RWPE2 (cell line): Measurements from ENCODE around the gene SH3PXD2A.
A peak's percentile ranks its signal among the peaks of the same experiment; 100 is the strongest.
"Not testable (repeated sequence)": the region's sequence is repeated elsewhere in the genome, so short reads cannot be mapped to it uniquely, and the experiment has no call there.

Experiments used
- ATAC-seq: fragments of 200-7000 bp; cut with Tn5 transposase; 3 replicates; pipeline ENCODE4 v1.9.1; 2021; ENCODE audit warnings: low read depth
- DNase-seq: peaks from one replicate; pipeline ENCODE4 v3.0.0-alpha.2; 2020; ENCODE audit warnings: low spot score
- H3K27ac ChIP-seq: fragments of 450-650 bp; 2 replicates; pipeline ENCODE4 v1.5.1; 2017; ENCODE audit warnings: mild to moderate bottlenecking; ENCODE audit not compliant: poor library complexity, severe bottlenecking
- H3K27me3 ChIP-seq: fragments of 250-450 bp; sonication (Bioruptor Pico); 2 replicates; pipeline ENCODE4 v1.5.1; 2021; ENCODE audit warnings: mild to moderate bottlenecking, moderate library complexity; ENCODE audit not compliant: insufficient read depth, poor library complexity, severe bottlenecking
- H3K36me3 ChIP-seq: fragments of 250-450 bp; sonication (Bioruptor Pico); 2 replicates; pipeline ENCODE4 v1.5.1; 2020; ENCODE audit warnings: low read depth, mild to moderate bottlenecking, moderate library complexity
- H3K4me1 ChIP-seq: fragments of 250-450 bp; sonication (Bioruptor Pico); 2 replicates; pipeline ENCODE4 v1.5.1; 2021; ENCODE audit warnings: mild to moderate bottlenecking, moderate library complexity; ENCODE audit not compliant: insufficient read depth, poor library complexity, severe bottlenecking
- H3K4me3 ChIP-seq: fragments of 250-450 bp; sonication (Bioruptor Pico); 2 replicates; pipeline ENCODE4 v1.5.1; 2021; ENCODE audit warnings: mild to moderate bottlenecking, moderate library complexity; ENCODE audit not compliant: severe bottlenecking
- H3K9me3 ChIP-seq: fragments of 250-450 bp; sonication (Bioruptor Pico); 2 replicates; pipeline ENCODE4 v1.5.1; 2021; ENCODE audit warnings: mild to moderate bottlenecking, moderate library complexity; ENCODE audit not compliant: severe bottlenecking
- CTCF ChIP-seq: fragments of 450-650 bp; IDR thresholded peaks from one replicate; pipeline ENCODE4 v1.5.1; 2017; ENCODE audit warnings: mild to moderate bottlenecking, moderate library complexity; ENCODE audit not compliant: poor library complexity, severe bottlenecking

SH3PXD2A gene

GRCh38 chr10:103663236-103663635 lies 192.1 kb downstream of the SH3PXD2A start:
- DNase-seq (no peak), ATAC-seq (no peak)
- Histone ChIP-seq H3K4me1 (no peaks in the 10 kb centered on the region), H3K9me3 (no peaks in the 10 kb centered on the region), H3K27me3 (no peaks in the 10 kb centered on the region), H3K27ac (no peak overlapping the region), H3K4me3 (no peak overlapping the region), H3K36me3 (peaks cover 19% of the 10 kb centered on the region)
- no peak for TF ChIP-seq CTCF

GRCh38 chr10:103662704-103663103 lies 192.7 kb downstream of the SH3PXD2A start:
- ATAC-seq, H3K27me3 ChIP-seq, H3K4me3 ChIP-seq, H3K4me1 ChIP-seq, H3K27ac ChIP-seq, H3K9me3 ChIP-seq, DNase-seq: not testable (repeated sequence)
- H3K36me3 ChIP-seq = peaks cover 22% of the 10 kb centered on the region

GRCh38 chr10:103661198-103661950 lies 194.0 kb downstream of the SH3PXD2A start:
- no peak overlapping the region for H3K4me3 ChIP-seq
- no peak for TF ChIP-seq CTCF
- H3K27me3 ChIP-seq = no peaks in the 10 kb centered on the region
- H3K9me3 ChIP-seq = no peaks in the 10 kb centered on the region
- peaks cover 28% of the 10 kb centered on the region for H3K36me3 ChIP-seq
- H3K27ac ChIP-seq = no peak overlapping the region
- no peak for DNase-seq
- no peak for ATAC-seq
- no peaks in the 10 kb centered on the region for H3K4me1 ChIP-seq

- Histone ChIP-seq H3K9me3 (no peaks in the 10 kb centered on the region), H3K27me3 (no peaks in the 10 kb centered on the region), H3K36me3 (peaks cover 28% of the 10 kb centered on the region), H3K4me3 (no peak overlapping the region), H3K4me1 (no peaks in the 10 kb centered on the region), H3K27ac (no peak overlapping the region)
- ATAC-seq (no peak), DNase-seq (no peak)
- TF ChIP-seq CTCF = no peak
Observed at GRCh38 chr10:103660364-103661197, 194.8 kb downstream of the SH3PXD2A start.

- H3K36me3 ChIP-seq = peaks cover 28% of the 10 kb centered on the region
- no peak overlapping the region for H3K27ac ChIP-seq
- H3K9me3 ChIP-seq = no peaks in the 10 kb centered on the region
- no peak for TF ChIP-seq CTCF
- H3K4me3 ChIP-seq = no peak overlapping the region
- ATAC-seq (peak; percentile 48; the same call in 2 of the 3 replicates), DNase-seq (no peak)
- H3K4me1 ChIP-seq = no peaks in the 10 kb centered on the region
- no peaks in the 10 kb centered on the region for H3K27me3 ChIP-seq
Observed at GRCh38 chr10:103659674-103660363, 195.6 kb downstream of the SH3PXD2A start.
